ENCODE results near the gene CEP43. TPM values are rescaled to one million over a fixed set of nuclear protein-coding genes. Genes with fewer than 3 reads are reported as not detected.
A peak's percentile ranks its signal among the peaks of the same experiment; 100 is the strongest.

The CEP43 gene
- total RNA-seq, 1 experiment from 2014 or later = 25.1 TPM

- Mint-ChIP-seq H3K9me3 (peaks cover under 1% of the 10 kb centered on the region; the same call in 1 of the 2 replicates), H3K36me3 (peaks cover 4% of the 10 kb centered on the region), H3K27me3 (ENCODE audit: low read depth) (peaks cover 12% of the 10 kb centered on the region), H3K4me1 (peaks cover 33% of the 10 kb centered on the region), H3K27ac (peak overlapping the region; percentile 72; the same call in 1 of the 2 replicates), H3K4me3 (peak overlapping the region; percentile 78)
- TF ChIP-seq GABPB1 (CRISPR knock-in tag; IDR thresholded peaks at IDR 0.05) (peak; percentile 15; the same call in 1 of the 2 replicates), ZNF219 (CRISPR knock-in tag; IDR thresholded peaks at IDR 0.05; ENCODE audit: borderline replicate concordance) (no peak)
- DNase-seq (ENCODE audit: low spot score) (peak; percentile 21), ATAC-seq (peak; percentile 30)
- ChIA-PET POLR2A (interaction anchor here (0.5 to 1.7 kb wide), 3 partner anchors 42 to 182 kb away, joined by 3 to 12 read pairs (median 8); partner anchors contain the start of gene CEP43), CTCF (interaction anchor here (1.0 to 3.3 kb wide), 3 partner anchors 32 to 182 kb away, joined by 3 to 20 read pairs (median 18); no protein-coding TSS in a partner anchor)
Measured at GRCh38 chr6:166957087-166957804, 42.0 kb upstream of the CEP43 start.

GRCh38 chr6:166957805-166958076 lies 41.5 kb upstream of the CEP43 start:
- Mint-ChIP-seq H3K27ac (no peak overlapping the region), H3K9me3 (peaks cover 4% of the 10 kb centered on the region), H3K36me3 (peaks cover 4% of the 10 kb centered on the region), H3K27me3 (ENCODE audit: low read depth) (peaks cover 12% of the 10 kb centered on the region), H3K4me3 (peak overlapping the region; percentile 78), H3K4me1 (peaks cover 33% of the 10 kb centered on the region)
- no peak for DNase-seq (ENCODE audit: low spot score)
- TF ChIP-seq OVOL2 (CRISPR knock-in tag; IDR thresholded peaks at IDR 0.05; ENCODE audit: borderline replicate concordance) = no peak
- ChIA-PET CTCF (interaction anchor here (2.6 to 3.3 kb wide), 2 partner anchors 32 to 183 kb away, joined by 18 to 20 read pairs; no protein-coding TSS in a partner anchor), POLR2A (no interaction called here)
- no peak for ATAC-seq

- Mint-ChIP-seq H3K27ac (no peak overlapping the region), H3K9me3 (peaks cover 11% of the 10 kb centered on the region), H3K4me3 (no peak overlapping the region), H3K36me3 (peaks cover 10% of the 10 kb centered on the region), H3K4me1 (peaks cover 29% of the 10 kb centered on the region), H3K27me3 (ENCODE audit: low read depth) (peaks cover 19% of the 10 kb centered on the region)
- ChIA-PET POLR2A (no interaction called here), CTCF (interaction anchor here (1.3 kb wide), 1 partner anchor 30 kb away, joined by 5 read pairs; no protein-coding TSS in a partner anchor)
- no peak for TF ChIP-seq MYBL2 (CRISPR knock-in tag; IDR thresholded peaks at IDR 0.05)
- ATAC-seq = no peak
- DNase-seq (ENCODE audit: low spot score) = no peak
Measured at GRCh38 chr6:166958926-166959861, 40.0 kb upstream of the CEP43 start.

- ATAC-seq (no peak), DNase-seq (ENCODE audit: low spot score) (no peak)
- Mint-ChIP-seq H3K27ac (no peak overlapping the region), H3K4me1 (peaks cover 28% of the 10 kb centered on the region), H3K9me3 (peaks cover 19% of the 10 kb centered on the region), H3K27me3 (ENCODE audit: low read depth) (peaks cover 26% of the 10 kb centered on the region), H3K36me3 (peaks cover 19% of the 10 kb centered on the region), H3K4me3 (no peak overlapping the region)
- ChIA-PET POLR2A (no interaction called here), CTCF (interaction anchor here (1.3 kb wide), 1 partner anchor 29 kb away, joined by 5 read pairs; no protein-coding TSS in a partner anchor)
- TF ChIP-seq ZNF138 (CRISPR knock-in tag; conservative IDR thresholded peaks at IDR 0.05) = no peak
- no peak for TF ChIP-seq JAZF1 (CRISPR knock-in tag; IDR thresholded peaks at IDR 0.05)
- TF ChIP-seq ZNF263 (CRISPR knock-in tag; IDR thresholded peaks at IDR 0.05; ENCODE audit: low read depth) = no peak
- TF ChIP-seq TEAD1 (CRISPR knock-in tag; IDR thresholded peaks at IDR 0.05) = no peak
- TF ChIP-seq NR2C2 (CRISPR knock-in tag; IDR thresholded peaks at IDR 0.05) = no peak
- no peak for TF ChIP-seq FOXP4 (CRISPR knock-in tag; IDR thresholded peaks at IDR 0.05)
- no peak for TF ChIP-seq ERG (CRISPR knock-in tag; IDR thresholded peaks at IDR 0.05)
- no peak for TF ChIP-seq ESRRA (CRISPR knock-in tag; IDR thresholded peaks at IDR 0.05; ENCODE audit: borderline replicate concordance)
- no peak for TF ChIP-seq ZNF232 (CRISPR knock-in tag; IDR thresholded peaks at IDR 0.05)
- TF ChIP-seq RORB (CRISPR knock-in tag; IDR thresholded peaks at IDR 0.05) = no peak
- TF ChIP-seq ATF2 (CRISPR knock-in tag; IDR thresholded peaks at IDR 0.05; ENCODE audit: borderline replicate concordance, low read depth) = no peak
- TF ChIP-seq MLX (CRISPR knock-in tag; IDR thresholded peaks at IDR 0.05) = no peak
- no peak for TF ChIP-seq CDX4 (CRISPR knock-in tag; IDR thresholded peaks at IDR 0.05; ENCODE audit: borderline replicate concordance)
Measured at GRCh38 chr6:166959911-166960608, 39.1 kb upstream of the CEP43 start.
